Activated CD8-positive, alpha-beta memory T cell treated with anti-CD3 and anti-CD28 coated beads, Interleukin-2, amount 50 U/mL, for 4 hours (primary cell): ENCODE results near the gene PIGQ.

ENCODE experiments used
- DNase-seq: peaks from one replicate; pipeline ENCODE4 v3.0.0-alpha.2; 2020

The PIGQ gene

GRCh38 chr16:630815-631405, 61.1 kb downstream of the PIGQ start, which contains the start of gene WFIKKN1:
Gene WFIKKN1 (plus strand): TSS chr16:630985. CDS start chr16:631254, 269 bp downstream.
- DNase-seq = no peak

GRCh38 chr16:631808-632358, 62.1 kb downstream of the PIGQ start:
- DNase-seq = no peak

- DNase-seq = no peak
Measured at GRCh38 chr16:632486-633335, 62.9 kb downstream of the PIGQ start.

GRCh38 chr16:633336-634050, 63.7 kb downstream of the PIGQ start:
- no peak for DNase-seq
